HEK293 (cell line): Measurements from ENCODE around the gene UBE2F.
A peak's percentile ranks its signal among the peaks of the same experiment; 100 is the strongest.

ENCODE experiments used
- CTCF ChIA-PET: fragments of 350-600 bp; formaldehyde crosslinking; extraction: SDS; loops from one replicate; lab custom pipeline; 2021; ENCODE audit warnings: antibody characterized with exemption; lab: Yijun Ruan, JAX
- POLR2A ChIA-PET: fragments of 300-600 bp; formaldehyde crosslinking; extraction: SDS; loops from one replicate; lab custom pipeline; 2020; ENCODE audit warnings: antibody characterized with exemption, inconsistent platforms; lab: Yijun Ruan, JAX
- H3K27ac ChIP-seq: fragments of 200-500 bp; sonication (Bioruptor generic); 2 replicates; pipeline ENCODE4 v1.5.1; 2014; ENCODE audit warnings: low read depth, low read length, control low read depth, inconsistent platforms; ENCODE audit errors: extremely low read depth
- H3K36me3 ChIP-seq, 2 experiments: fragments of 200-500 bp in 1 of 2; sonication (Bioruptor generic) in 1 of 2; 1 replicate in 1 of 2; 2 replicates in 1 of 2; pipeline ENCODE4 v1.5.1; 2014 to 2017; ENCODE audit warnings: inconsistent platforms in 2 of 2, low read length in 2 of 2; ENCODE audit not compliant: control insufficient read depth in 2 of 2, insufficient read depth in 1 of 2
- H3K4me1 ChIP-seq: fragments of 200-500 bp; sonication (Bioruptor generic); 2 replicates; pipeline ENCODE4 v1.5.1; 2014; ENCODE audit warnings: mild to moderate bottlenecking, low read length, inconsistent platforms; ENCODE audit not compliant: control insufficient read depth, insufficient read depth
- H3K4me3 ChIP-seq: 2 replicates; pipeline ENCODE4 v1.5.1; 2011; ENCODE audit warnings: low read depth, mild to moderate bottlenecking, control low read depth, low read length, moderate library complexity
- H3K9me3 ChIP-seq: fragments of 200-500 bp; sonication (Bioruptor generic); 2 replicates; pipeline ENCODE4 v1.5.1; 2014; ENCODE audit warnings: low read depth, low read length, inconsistent platforms; ENCODE audit not compliant: control insufficient read depth, insufficient read depth
- CTCF ChIP-seq: fragments of 450-650 bp; formaldehyde crosslinking; IDR thresholded peaks from 2 replicates; pipeline ENCODE4 v1.5.1; 2016; ENCODE audit warnings: missing biosample characterization, missing genetic modification characterization
- HOXC10 ChIP-seq: sonication (generic); formaldehyde crosslinking; IDR thresholded peaks from 2 replicates; pipeline ENCODE4 v1.8.1; 2023; ENCODE audit warnings: mild to moderate bottlenecking, missing genetic modification reagents
- KLF7 ChIP-seq: fragments of 450-650 bp; formaldehyde crosslinking; IDR thresholded peaks from 2 replicates; pipeline ENCODE4 v1.5.1; 2016; ENCODE audit warnings: missing biosample characterization, missing genetic modification characterization, borderline replicate concordance
- PRDM1 ChIP-seq: fragments of 450-650 bp; formaldehyde crosslinking; IDR thresholded peaks from 2 replicates; pipeline ENCODE4; 2016; ENCODE audit warnings: missing biosample characterization, missing genetic modification characterization
- SCRT2 ChIP-seq: fragments of 450-650 bp; formaldehyde crosslinking; IDR thresholded peaks from 2 replicates; pipeline ENCODE4 v1.5.1; 2016; ENCODE audit warnings: missing biosample characterization, missing genetic modification characterization
- SP3 ChIP-seq: fragments of 450-650 bp; formaldehyde crosslinking; IDR thresholded peaks from 2 replicates; pipeline ENCODE4 v1.5.1; 2016; ENCODE audit warnings: missing biosample characterization, missing genetic modification characterization
- SP7 ChIP-seq: fragments of 450-650 bp; formaldehyde crosslinking; IDR thresholded peaks from 2 replicates; pipeline ENCODE4 v1.5.1; 2016; ENCODE audit warnings: missing biosample characterization, missing genetic modification characterization
- ZBTB11 ChIP-seq: fragments of 450-650 bp; formaldehyde crosslinking; conservative IDR thresholded peaks from 2 replicates; pipeline ENCODE4 v1.5.1; 2016; ENCODE audit warnings: low read depth, missing biosample characterization, missing genetic modification characterization
- ZBTB21 ChIP-seq: fragments of 450-650 bp; formaldehyde crosslinking; IDR thresholded peaks from 2 replicates; pipeline ENCODE4 v1.5.1; 2017; ENCODE audit warnings: missing biosample characterization, missing genetic modification characterization
- ZFP69B ChIP-seq: fragments of 450-650 bp; formaldehyde crosslinking; IDR thresholded peaks from 2 replicates; pipeline ENCODE4 v1.5.1; 2016; ENCODE audit warnings: missing biosample characterization, missing genetic modification characterization
- ZIC2 ChIP-seq: fragments of 450-650 bp; formaldehyde crosslinking; IDR thresholded peaks from 2 replicates; pipeline ENCODE4 v1.5.1; 2016; ENCODE audit warnings: missing biosample characterization, missing genetic modification characterization
- ZNF10 ChIP-seq: fragments of 450-650 bp; formaldehyde crosslinking; IDR thresholded peaks from 2 replicates; pipeline ENCODE4 v1.5.1; 2017; ENCODE audit warnings: missing biosample characterization, missing genetic modification characterization
- ZNF211 ChIP-seq: fragments of 450-650 bp; formaldehyde crosslinking; IDR thresholded peaks from 2 replicates; pipeline ENCODE4 v1.5.1; 2016; ENCODE audit warnings: low read depth, missing biosample characterization, missing genetic modification characterization
- ZNF266 ChIP-seq: fragments of 450-650 bp; formaldehyde crosslinking; IDR thresholded peaks from 2 replicates; pipeline ENCODE4 v1.5.1; 2016; ENCODE audit warnings: missing biosample characterization, missing genetic modification characterization, low read depth
- ZNF324 ChIP-seq: fragments of 450-650 bp; formaldehyde crosslinking; IDR thresholded peaks from 2 replicates; pipeline ENCODE4 v1.5.1; 2016; ENCODE audit warnings: missing biosample characterization, missing genetic modification characterization
- ZNF426 ChIP-seq: fragments of 450-650 bp; formaldehyde crosslinking; IDR thresholded peaks from 2 replicates; pipeline ENCODE4 v1.5.1; 2017; ENCODE audit warnings: missing biosample characterization, missing genetic modification characterization, mild to moderate bottlenecking, inconsistent platforms, moderate library complexity
- ZNF488 ChIP-seq: fragments of 450-650 bp; formaldehyde crosslinking; IDR thresholded peaks from 2 replicates; pipeline ENCODE4 v1.5.1; 2016; ENCODE audit warnings: missing biosample characterization, missing genetic modification characterization
- ZNF530 ChIP-seq: fragments of 450-650 bp; formaldehyde crosslinking; IDR thresholded peaks from 2 replicates; pipeline ENCODE4 v1.5.1; 2016; ENCODE audit warnings: low read depth, missing biosample characterization, missing genetic modification characterization
- ZNF624 ChIP-seq: fragments of 450-650 bp; formaldehyde crosslinking; IDR thresholded peaks from 2 replicates; pipeline ENCODE4 v1.5.1; 2017; ENCODE audit warnings: missing biosample characterization, missing genetic modification characterization
- ZNF670 ChIP-seq: fragments of 450-650 bp; formaldehyde crosslinking; IDR thresholded peaks from 2 replicates; pipeline ENCODE4 v1.5.1; 2016; ENCODE audit warnings: missing biosample characterization, missing genetic modification characterization, low read depth
- ZNF830 ChIP-seq: fragments of 450-650 bp; IDR thresholded peaks from 2 replicates; pipeline ENCODE4 v1.5.0; 2018; ENCODE audit warnings: missing biosample characterization, missing genetic modification characterization, low read depth, mild to moderate bottlenecking, moderate library complexity
- ZSCAN23 ChIP-seq: fragments of 450-650 bp; formaldehyde crosslinking; IDR thresholded peaks from 2 replicates; pipeline ENCODE4 v1.5.1; 2016; ENCODE audit warnings: missing biosample characterization, missing genetic modification characterization
- ZSCAN30 ChIP-seq: fragments of 450-650 bp; IDR thresholded peaks from 2 replicates; pipeline ENCODE4 v1.5.1; 2018; ENCODE audit warnings: missing biosample characterization, mild to moderate bottlenecking, missing genetic modification characterization, moderate library complexity
- TF ChIP-seq, protein P1 (sequence below): fragments of 450-650 bp; formaldehyde crosslinking; IDR thresholded peaks from 2 replicates; pipeline ENCODE4 v1.5.1; 2016; ENCODE audit warnings: missing biosample characterization, missing genetic modification characterization

The UBE2F gene

GRCh38 chr2:238042849-238043584 is 76.2 kb downstream of the UBE2F start:
- CTCF ChIA-PET = no interaction called here
- H3K27ac ChIP-seq = no peak overlapping the region
- H3K36me3 ChIP-seq = peaks cover 0 to 76% of the 10 kb centered on the region in 2 experiments; a peak in 2 of 3 replicates
- no peak overlapping the region for H3K4me3 ChIP-seq
- H3K9me3 ChIP-seq = no peaks in the 10 kb centered on the region
- H3K4me1 ChIP-seq = no peaks in the 10 kb centered on the region
- 0 out of 2 replicates have a peak, but pooled peaks have one; percentile 20 for TF ChIP-seq ZIC2 (tag by site-specific recombination)
- no peak for TF ChIP-seq SP7
- TF ChIP-seq, all 188 proteins: peak for 1
- POLR2A ChIA-PET = no interaction called here

- no peak overlapping the region for H3K4me3 ChIP-seq
- H3K36me3 ChIP-seq = peaks cover 0 to 68% of the 10 kb centered on the region in 2 experiments; a peak in 2 of 3 replicates
- ChIA-PET POLR2A (no interaction called here), CTCF (no interaction called here)
- TF ChIP-seq KLF7 (tag by site-specific recombination) = no peak
- TF ChIP-seq ZNF530 = no peak
- no peak for TF ChIP-seq ZNF266 (tag by site-specific recombination)
- TF ChIP-seq ZNF324 (tag by site-specific recombination) = no peak
- no peak for TF ChIP-seq ZNF488
- no peak for TF ChIP-seq ZNF211
- TF ChIP-seq ZNF10 = no peak
- TF ChIP-seq ZBTB21 (tag by site-specific recombination) = no peak
- TF ChIP-seq ZSCAN23 (tag by site-specific recombination) = no peak
- TF ChIP-seq ZNF426 (tag by site-specific recombination) = no peak
- TF ChIP-seq ZNF830 (tag by site-specific recombination) = no peak
- no peak for TF ChIP-seq HOXC10 (CRISPR knock-in tag)
- TF ChIP-seq ZFP69B = no peak
- no peaks in the 10 kb centered on the region for H3K4me1 ChIP-seq
- no peaks in the 10 kb centered on the region for H3K9me3 ChIP-seq
- no peak overlapping the region for H3K27ac ChIP-seq
These were observed 77.0 kb downstream of the UBE2F start for GRCh38 chr2:238043851-238044250.

DNA sequence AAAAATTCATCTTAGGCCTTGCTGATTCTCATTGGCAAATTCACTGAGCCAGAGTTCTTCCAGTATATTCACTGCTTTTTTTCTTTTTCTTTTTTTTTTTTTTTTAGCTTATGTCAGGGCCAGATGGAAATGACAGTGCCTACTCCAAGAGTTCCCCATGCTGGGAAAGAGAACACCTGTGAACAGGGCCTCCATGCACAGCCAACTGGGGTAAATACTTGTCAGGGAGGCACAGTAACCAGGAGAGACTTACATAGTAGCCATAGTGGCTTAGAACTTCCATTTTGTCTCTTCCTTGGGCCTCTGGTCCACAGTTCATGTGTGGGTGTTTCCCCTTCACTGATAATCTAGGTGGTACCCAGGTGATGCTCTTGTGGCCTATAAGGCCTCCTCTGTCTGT is 78.8 kb downstream of the UBE2F start:
- H3K9me3 ChIP-seq = no peaks in the 10 kb centered on the region
- ChIA-PET CTCF (interaction anchor here (0.6 kb wide), 2 partner anchors 115 to 672 kb away, joined by 3 to 4 read pairs; no protein-coding TSS in a partner anchor), POLR2A (no interaction called here)
- no peaks in the 10 kb centered on the region for H3K4me1 ChIP-seq
- peaks cover 0 to 53% of the 10 kb centered on the region in 2 experiments; a peak in 1 of 3 replicates for H3K36me3 ChIP-seq
- H3K27ac ChIP-seq = no peak overlapping the region
- H3K4me3 ChIP-seq = no peak overlapping the region
- TF ChIP-seq ZSCAN30 (tag by site-specific recombination) (no peak), SP3 (tag by site-specific recombination) (no peak), PRDM1 (tag by site-specific recombination) (no peak), ZNF624 (no peak), CTCF (tag by site-specific recombination) (no peak), ZNF670 (tag by site-specific recombination) (no peak), SCRT2 (tag by site-specific recombination) (no peak), ZBTB11 (tag by site-specific recombination) (no peak)
- TF ChIP-seq, protein P1, sequence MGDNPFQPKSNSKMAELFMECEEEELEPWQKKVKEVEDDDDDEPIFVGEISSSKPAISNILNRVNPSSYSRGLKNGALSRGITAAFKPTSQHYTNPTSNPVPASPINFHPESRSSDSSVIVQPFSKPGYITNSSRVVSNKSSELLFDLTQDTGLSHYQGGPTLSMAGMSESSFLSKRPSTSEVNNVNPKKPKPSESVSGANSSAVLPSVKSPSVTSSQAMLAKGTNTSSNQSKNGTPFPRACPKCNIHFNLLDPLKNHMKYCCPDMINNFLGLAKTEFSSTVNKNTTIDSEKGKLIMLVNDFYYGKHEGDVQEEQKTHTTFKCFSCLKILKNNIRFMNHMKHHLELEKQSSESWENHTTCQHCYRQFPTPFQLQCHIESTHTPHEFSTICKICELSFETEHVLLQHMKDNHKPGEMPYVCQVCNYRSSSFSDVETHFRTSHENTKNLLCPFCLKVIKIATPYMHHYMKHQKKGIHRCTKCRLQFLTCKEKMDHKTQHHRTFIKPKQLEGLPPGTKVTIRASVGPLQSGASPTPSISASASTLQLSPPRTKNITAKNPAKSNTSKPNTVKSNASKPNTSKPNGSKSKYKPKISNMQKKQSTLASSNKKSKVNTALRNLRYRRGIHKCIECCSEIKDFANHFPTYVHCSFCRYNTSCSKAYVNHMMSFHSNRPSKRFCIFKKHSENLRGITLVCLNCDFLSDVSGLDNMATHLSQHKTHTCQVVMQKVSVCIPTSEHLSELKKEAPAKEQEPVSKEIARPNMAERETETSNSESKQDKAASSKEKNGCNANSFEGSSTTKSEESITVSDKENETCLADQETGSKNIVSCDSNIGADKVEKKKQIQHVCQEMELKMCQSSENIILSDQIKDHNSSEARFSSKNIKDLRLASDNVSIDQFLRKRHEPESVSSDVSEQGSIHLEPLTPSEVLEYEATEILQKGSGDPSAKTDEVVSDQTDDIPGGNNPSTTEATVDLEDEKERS (tag by site-specific recombination) = no peak
